ENCODE measurements around the gene LAMB4.

Gene LAMB4

GRCh38 chr7:108028111-108028510, 102.0 kb downstream of the LAMB4 start:
- TF ChIP-seq CTCF (IDR thresholded peaks at IDR 0.05; ENCODE audit: low read depth, low read length): no peak
- no peak for DNase-seq
- H3K27me3 ChIP-seq: no peaks in the 10 kb centered on the region

GRCh38 chr7:108027239-108027638, 102.9 kb downstream of the LAMB4 start:
- no peak for DNase-seq
- no peaks in the 10 kb centered on the region for H3K4me1 ChIP-seq
- TF ChIP-seq CTCF (IDR thresholded peaks at IDR 0.05; ENCODE audit: low read depth, low read length): no peak

More at GRCh38 chr7:108028111-108028510, 102.0 kb downstream of the LAMB4 start:
- Histone ChIP-seq H3K4me3 (ENCODE audit: low read depth, low read length) (no peak overlapping the region), H3K9me3 (no peaks in the 10 kb centered on the region), H3K36me3 (no peaks in the 10 kb centered on the region), H3K4me1 (no peaks in the 10 kb centered on the region)

GRCh38 chr7:108026647-108027046, 103.5 kb downstream of the LAMB4 start:
- TF ChIP-seq CTCF (IDR thresholded peaks at IDR 0.05; ENCODE audit: low read depth, low read length): no peak
- no peaks in the 10 kb centered on the region for H3K9me3 ChIP-seq
- no peaks in the 10 kb centered on the region for H3K4me1 ChIP-seq
- no peak overlapping the region for H3K4me3 ChIP-seq (ENCODE audit: low read depth, low read length)
- H3K36me3 ChIP-seq: no peaks in the 10 kb centered on the region
- no peaks in the 10 kb centered on the region for H3K27me3 ChIP-seq
- no peak for DNase-seq

More at GRCh38 chr7:108027239-108027638, 102.9 kb downstream of the LAMB4 start:
- Histone ChIP-seq H3K36me3 (no peaks in the 10 kb centered on the region), H3K4me3 (ENCODE audit: low read depth, low read length) (no peak overlapping the region), H3K9me3 (no peaks in the 10 kb centered on the region), H3K27me3 (no peaks in the 10 kb centered on the region)

- Histone ChIP-seq H3K36me3 (no peaks in the 10 kb centered on the region), H3K9me3 (no peaks in the 10 kb centered on the region), H3K4me3 (ENCODE audit: low read depth, low read length) (no peak overlapping the region), H3K4me1 (no peaks in the 10 kb centered on the region), H3K27me3 (no peaks in the 10 kb centered on the region)
- no peak for TF ChIP-seq CTCF (IDR thresholded peaks at IDR 0.05; ENCODE audit: low read depth, low read length)
- no peak for DNase-seq
Observed at GRCh38 chr7:108026116-108026515, 104.0 kb downstream of the LAMB4 start.

- Histone ChIP-seq H3K4me1 (no peaks in the 10 kb centered on the region), H3K27me3 (no peaks in the 10 kb centered on the region), H3K4me3 (ENCODE audit: low read depth, low read length) (no peak overlapping the region), H3K9me3 (no peaks in the 10 kb centered on the region), H3K36me3 (no peaks in the 10 kb centered on the region)
- TF ChIP-seq CTCF (IDR thresholded peaks at IDR 0.05; ENCODE audit: low read depth, low read length): no peak
- no peak for DNase-seq
Observed at GRCh38 chr7:108024538-108024937, 105.6 kb downstream of the LAMB4 start.

- DNase-seq: no peak
- no peaks in the 10 kb centered on the region for H3K9me3 ChIP-seq
- no peak overlapping the region for H3K4me3 ChIP-seq (ENCODE audit: low read depth, low read length)
- 0 out of 2 replicates have a peak, but pooled peaks cover 3% of the 10 kb centered on the region for H3K4me1 ChIP-seq
- H3K36me3 ChIP-seq: no peaks in the 10 kb centered on the region
- no peaks in the 10 kb centered on the region for H3K27me3 ChIP-seq
- no peak for TF ChIP-seq CTCF (IDR thresholded peaks at IDR 0.05; ENCODE audit: low read depth, low read length)
Observed at GRCh38 chr7:108020585-108020984, 109.6 kb downstream of the LAMB4 start.
